AG10803 (cell line): ENCODE data around the gene TRMT61A.

Experiments used
- DNase-seq: peaks from one replicate; pipeline ENCODE4 v3.0.0; 2010; ENCODE audit warnings: low read depth
- H3K4me3 ChIP-seq: 2 replicates; pipeline ENCODE4 v1.5.1; 2011; ENCODE audit warnings: mild to moderate bottlenecking, low read length, control low read depth
- TF ChIP-seq, protein P1 (sequence below): conservative IDR thresholded peaks from 2 replicates; pipeline ENCODE4 v1.5.1; 2011; ENCODE audit warnings: mild to moderate bottlenecking, low read length, control low read depth, inconsistent platforms

TRMT61A gene

GRCh38 chr14:103529383-103530365 lies 678 bp downstream of the TRMT61A start:
- peak overlapping the region; percentile 95 for H3K4me3 ChIP-seq
- TF ChIP-seq, protein P1, sequence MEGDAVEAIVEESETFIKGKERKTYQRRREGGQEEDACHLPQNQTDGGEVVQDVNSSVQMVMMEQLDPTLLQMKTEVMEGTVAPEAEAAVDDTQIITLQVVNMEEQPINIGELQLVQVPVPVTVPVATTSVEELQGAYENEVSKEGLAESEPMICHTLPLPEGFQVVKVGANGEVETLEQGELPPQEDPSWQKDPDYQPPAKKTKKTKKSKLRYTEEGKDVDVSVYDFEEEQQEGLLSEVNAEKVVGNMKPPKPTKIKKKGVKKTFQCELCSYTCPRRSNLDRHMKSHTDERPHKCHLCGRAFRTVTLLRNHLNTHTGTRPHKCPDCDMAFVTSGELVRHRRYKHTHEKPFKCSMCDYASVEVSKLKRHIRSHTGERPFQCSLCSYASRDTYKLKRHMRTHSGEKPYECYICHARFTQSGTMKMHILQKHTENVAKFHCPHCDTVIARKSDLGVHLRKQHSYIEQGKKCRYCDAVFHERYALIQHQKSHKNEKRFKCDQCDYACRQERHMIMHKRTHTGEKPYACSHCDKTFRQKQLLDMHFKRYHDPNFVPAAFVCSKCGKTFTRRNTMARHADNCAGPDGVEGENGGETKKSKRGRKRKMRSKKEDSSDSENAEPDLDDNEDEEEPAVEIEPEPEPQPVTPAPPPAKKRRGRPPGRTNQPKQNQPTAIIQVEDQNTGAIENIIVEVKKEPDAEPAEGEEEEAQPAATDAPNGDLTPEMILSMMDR = no peak
- no peak for DNase-seq

GRCh38 chr14:103530390-103530789 lies 1.4 kb downstream of the TRMT61A start:
- no peak for DNase-seq
- peak overlapping the region; percentile 95 for H3K4me3 ChIP-seq
- TF ChIP-seq, protein P1 = no peak

GRCh38 chr14:103530831-103531230 lies 1.8 kb downstream of the TRMT61A start:
- no peak overlapping the region for H3K4me3 ChIP-seq
- no peak for DNase-seq
- TF ChIP-seq, protein P1 = no peak

- TF ChIP-seq, protein P1 = no peak
- no peak for DNase-seq
- no peak overlapping the region for H3K4me3 ChIP-seq
Observed at GRCh38 chr14:103531421-103532215, 2.6 kb downstream of the TRMT61A start.

DNA sequence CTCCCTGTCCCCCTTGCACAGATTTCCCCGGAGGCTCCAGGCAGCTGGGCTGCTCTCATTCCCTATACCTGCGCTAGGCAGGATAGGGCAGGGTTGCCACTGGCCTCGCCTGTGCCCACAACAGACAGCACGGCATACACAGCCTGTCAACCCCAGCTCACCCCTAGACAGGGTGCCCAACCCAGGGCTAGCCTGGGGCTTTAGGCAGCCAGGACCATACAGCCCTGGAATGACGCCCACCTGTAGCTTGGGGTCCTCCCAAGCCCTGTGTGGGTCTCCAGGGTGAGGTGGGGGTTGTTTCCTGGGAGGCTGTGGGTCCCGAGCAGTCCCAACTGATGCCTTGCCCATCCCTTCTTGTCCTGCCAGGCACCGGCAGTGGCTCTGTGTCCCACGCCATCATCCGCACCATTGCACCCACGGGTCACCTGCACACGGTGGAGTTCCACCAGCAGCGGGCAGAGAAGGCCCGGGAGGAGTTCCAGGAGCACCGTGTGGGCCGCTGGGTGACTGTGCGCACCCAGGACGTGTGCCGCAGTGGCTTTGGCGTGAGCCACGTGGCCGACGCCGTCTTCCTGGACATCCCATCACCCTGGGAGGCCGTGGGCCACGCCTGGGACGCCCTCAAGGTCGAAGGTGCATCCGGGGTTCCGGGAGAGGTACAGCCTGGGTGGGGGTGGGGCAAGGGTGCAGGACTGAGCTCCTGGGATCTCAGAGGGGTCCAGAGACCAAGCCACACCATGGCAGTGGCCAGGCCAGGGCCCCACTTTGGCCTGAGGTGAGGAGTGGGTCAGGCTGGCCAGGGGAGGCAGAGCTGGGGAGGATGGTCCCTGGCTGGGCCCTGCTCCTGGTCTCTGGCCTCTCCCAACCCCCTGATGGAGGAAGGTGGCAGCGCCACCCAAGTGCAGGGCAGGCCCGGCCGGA lies 3.5 kb downstream of the TRMT61A start:
- no peak overlapping the region for H3K4me3 ChIP-seq
- TF ChIP-seq, protein P1 = no peak
- no peak for DNase-seq

GRCh38 chr14:103533137-103533998 lies 4.4 kb downstream of the TRMT61A start:
- H3K4me3 ChIP-seq = no peak overlapping the region
- TF ChIP-seq, protein P1 = no peak
- DNase-seq = no peak
